Mesenteric fat pad (tissue), 1 donor: ENCODE results near the gene VASN. TPM values are rescaled to one million over a fixed set of nuclear protein-coding genes. Genes with fewer than 3 reads are reported as not detected.
A peak's percentile ranks its signal among the peaks of the same experiment; 100 is the strongest.

ENCODE experiments used
- DNase-seq: peaks from one replicate; pipeline ENCODE4 v3.0.0-alpha.2; 2020; ENCODE audit warnings: low spot score
- total RNA-seq: library from RNA; stranded (reverse); fragmentation: NEBNext Ultra II Directional; extraction: Animal tissue kit (Norgen Biotek cat#: 25700); gene quantifications from one replicate; pipeline ENCODE4 v1.2.1, GENCODE V29; 2021
- donor health status: DM: yes; HTN: yes; CAD: no.

VASN gene
- total RNA-seq, 1 donor from 2014 or later: 26.6 TPM

- no peak for DNase-seq
Measured at GRCh38 chr16:4401094-4401501, 29.4 kb downstream of the VASN start.

GRCh38 chr16:4401510-4401909, 29.9 kb downstream of the VASN start:
- no peak for DNase-seq

GRCh38 chr16:4402439-4403132, 30.9 kb downstream of the VASN start:
- DNase-seq: no peak

- DNase-seq: no peak
Measured at GRCh38 chr16:4403133-4403949, 31.7 kb downstream of the VASN start.

GRCh38 chr16:4404247-4404966, 32.8 kb downstream of the VASN start:
- no peak for DNase-seq

- DNase-seq: no peak
Measured at GRCh38 chr16:4404967-4405696, 33.5 kb downstream of the VASN start.

- no peak for DNase-seq
Measured at GRCh38 chr16:4407543-4408322, 36.1 kb downstream of the VASN start.

GRCh38 chr16:4408323-4408690, 36.7 kb downstream of the VASN start:
- DNase-seq: no peak

GRCh38 chr16:4409081-4409932, 37.7 kb downstream of the VASN start:
- DNase-seq: no peak

GRCh38 chr16:4410335-4411075, 38.9 kb downstream of the VASN start:
- no peak for DNase-seq

GRCh38 chr16:4411684-4412083, 40.0 kb downstream of the VASN start:
- DNase-seq: no peak

- no peak for DNase-seq
Measured at GRCh38 chr16:4412159-4412558, 40.5 kb downstream of the VASN start.

- no peak for DNase-seq
Measured at GRCh38 chr16:4412854-4413253, 41.2 kb downstream of the VASN start.

GRCh38 chr16:4414187-4414917, 42.7 kb downstream of the VASN start:
- DNase-seq: no peak

- no peak for DNase-seq
Measured at GRCh38 chr16:4415538-4416199, 44.0 kb downstream of the VASN start.

- peak; percentile 99 for DNase-seq
Measured at GRCh38 chr16:4416200-4417032, 44.8 kb downstream of the VASN start, which contains the start of gene CORO7. TSS of gene CORO7 (minus strand) at chr16:4416596. CDS start at chr16:4416518, 78 bp downstream.
